HepG2 (cell line): Measurements from ENCODE around the gene VAC14. TPM values are rescaled to one million over a fixed set of nuclear protein-coding genes. Genes with fewer than 3 reads are reported as not detected.

Experiments used
- ETV6 ChIP-seq: sonication (generic); formaldehyde crosslinking; conservative IDR thresholded peaks from 2 replicates; pipeline ENCODE4 v1.4.0; 2020; ENCODE audit warnings: missing genetic modification reagents
- MTF2 ChIP-seq: sonication (generic); formaldehyde crosslinking; IDR thresholded peaks from 2 replicates; pipeline ENCODE4 v1.5.0; 2020; ENCODE audit warnings: missing genetic modification reagents, borderline replicate concordance
- polyA plus RNA-seq, 8 experiments: library from polyadenylated mRNA; depleted of rRNA in 3 of 8; stranded (reverse) in 7 of 8; unstranded in 1 of 8; fragments of >200 nt; fragmentation: Illumina TruSeq in 4 of 8; extraction: Trizol in 4 of 8; gene quantifications; 2 replicates each; pipeline versions ENCODE4 v1.2.1 to v1.2.3, GENCODE V29; 2011 to 2016; ENCODE audit warnings: low read depth in 4 of 8, missing spikeins in 1 of 8, mixed read lengths in 1 of 8; ENCODE audit not compliant: insufficient read depth in 1 of 8
- total RNA-seq, 5 experiments: library from RNA; depleted of rRNA; stranded (reverse); fragments of >200 nt; fragmentation: Illumina TruSeq; extraction: Trizol; gene quantifications; 2 replicates each; pipeline ENCODE4 v1.2.3, GENCODE V29; 2016; ENCODE audit warnings: low read depth in 1 of 5
- TF ChIP-seq, protein P1 (sequence below): sonication (generic); formaldehyde crosslinking; IDR thresholded peaks from 2 replicates; pipeline ENCODE4 v1.5.0; 2020; ENCODE audit warnings: mild to moderate bottlenecking, missing genetic modification reagents
- TF ChIP-seq, protein P2 (sequence below): sonication (generic); formaldehyde crosslinking; IDR thresholded peaks from 2 replicates; pipeline ENCODE4 v1.5.0; 2020; ENCODE audit warnings: missing genetic modification reagents, mild to moderate bottlenecking, borderline replicate concordance

VAC14 gene
- total and polyA plus RNA-seq, 2 of the 13 experiments (the other 11 are each of a cell fraction or from before 2014, with no cell fraction given) = 23.5 to 24.6 TPM

DNA sequence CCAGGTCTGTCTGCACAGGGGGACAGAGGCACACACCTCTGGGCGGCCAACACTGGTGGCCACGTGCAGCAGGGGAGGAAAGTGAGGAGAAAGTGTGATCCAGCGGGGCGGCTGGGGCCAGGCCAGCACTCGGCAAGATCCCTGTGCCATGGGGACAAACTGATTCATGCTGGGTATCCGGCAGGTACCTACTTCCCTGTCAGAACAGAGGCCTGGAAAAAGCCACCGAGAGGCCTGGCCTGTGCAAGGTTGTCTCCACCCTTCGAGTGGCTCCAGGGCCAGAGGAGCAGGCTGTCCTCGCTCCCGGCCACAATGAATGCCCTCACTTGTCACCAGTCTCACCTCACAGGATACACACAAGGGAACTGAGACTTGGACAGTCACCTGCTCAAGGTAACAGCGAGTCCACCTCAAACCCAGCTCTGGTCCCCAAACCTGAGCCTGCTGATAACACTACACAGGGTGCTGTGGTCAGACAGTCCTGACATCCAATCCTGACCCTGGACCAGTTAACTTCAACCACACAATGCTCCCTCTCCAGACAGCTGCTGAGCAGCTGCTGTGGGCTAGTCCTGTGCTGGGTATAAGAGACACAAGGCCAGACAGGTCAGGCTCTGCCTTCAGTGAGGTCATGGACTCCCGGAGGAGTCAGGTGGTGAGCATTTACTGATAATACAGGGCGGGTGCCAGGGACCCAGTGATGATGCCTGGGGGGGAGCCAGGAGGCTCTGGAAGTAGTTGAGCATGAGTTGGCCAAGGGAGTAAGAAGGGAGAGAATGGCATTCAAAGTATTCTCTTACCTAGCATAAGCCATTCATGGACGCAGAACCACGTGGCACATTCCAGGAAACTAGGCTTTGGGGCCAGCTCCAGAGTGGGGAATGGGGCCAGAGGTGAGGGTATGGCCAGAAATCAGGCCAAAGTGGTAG lies 53.0 kb downstream of the VAC14 start (continued):
- TF ChIP-seq, protein P1, sequence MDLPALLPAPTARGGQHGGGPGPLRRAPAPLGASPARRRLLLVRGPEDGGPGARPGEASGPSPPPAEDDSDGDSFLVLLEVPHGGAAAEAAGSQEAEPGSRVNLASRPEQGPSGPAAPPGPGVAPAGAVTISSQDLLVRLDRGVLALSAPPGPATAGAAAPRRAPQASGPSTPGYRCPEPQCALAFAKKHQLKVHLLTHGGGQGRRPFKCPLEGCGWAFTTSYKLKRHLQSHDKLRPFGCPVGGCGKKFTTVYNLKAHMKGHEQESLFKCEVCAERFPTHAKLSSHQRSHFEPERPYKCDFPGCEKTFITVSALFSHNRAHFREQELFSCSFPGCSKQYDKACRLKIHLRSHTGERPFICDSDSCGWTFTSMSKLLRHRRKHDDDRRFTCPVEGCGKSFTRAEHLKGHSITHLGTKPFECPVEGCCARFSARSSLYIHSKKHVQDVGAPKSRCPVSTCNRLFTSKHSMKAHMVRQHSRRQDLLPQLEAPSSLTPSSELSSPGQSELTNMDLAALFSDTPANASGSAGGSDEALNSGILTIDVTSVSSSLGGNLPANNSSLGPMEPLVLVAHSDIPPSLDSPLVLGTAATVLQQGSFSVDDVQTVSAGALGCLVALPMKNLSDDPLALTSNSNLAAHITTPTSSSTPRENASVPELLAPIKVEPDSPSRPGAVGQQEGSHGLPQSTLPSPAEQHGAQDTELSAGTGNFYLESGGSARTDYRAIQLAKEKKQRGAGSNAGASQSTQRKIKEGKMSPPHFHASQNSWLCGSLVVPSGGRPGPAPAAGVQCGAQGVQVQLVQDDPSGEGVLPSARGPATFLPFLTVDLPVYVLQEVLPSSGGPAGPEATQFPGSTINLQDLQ = no peak
- 0 out of 2 replicates have a peak, but pooled peaks have one; percentile 62 for TF ChIP-seq MTF2 (CRISPR knock-in tag)
- TF ChIP-seq ETV6 (CRISPR knock-in tag) = 0 out of 2 replicates have a peak, but pooled peaks have one; percentile 54
- TF ChIP-seq, protein P2, sequence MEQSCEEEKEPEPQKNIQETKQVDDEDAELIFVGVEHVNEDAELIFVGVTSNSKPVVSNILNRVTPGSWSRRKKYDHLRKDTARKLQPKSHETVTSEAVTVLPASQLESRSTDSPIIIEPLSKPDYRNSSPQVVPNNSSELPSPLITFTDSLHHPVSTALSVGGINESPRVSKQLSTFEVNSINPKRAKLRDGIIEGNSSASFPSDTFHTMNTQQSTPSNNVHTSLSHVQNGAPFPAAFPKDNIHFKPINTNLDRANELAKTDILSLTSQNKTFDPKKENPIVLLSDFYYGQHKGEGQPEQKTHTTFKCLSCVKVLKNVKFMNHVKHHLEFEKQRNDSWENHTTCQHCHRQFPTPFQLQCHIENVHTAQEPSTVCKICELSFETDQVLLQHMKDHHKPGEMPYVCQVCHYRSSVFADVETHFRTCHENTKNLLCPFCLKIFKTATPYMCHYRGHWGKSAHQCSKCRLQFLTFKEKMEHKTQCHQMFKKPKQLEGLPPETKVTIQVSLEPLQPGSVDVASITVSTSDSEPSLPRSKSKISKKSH (CRISPR knock-in tag) = peak; percentile 12; the same call in 1 of the 2 replicates
